HG03432 (cell line): ENCODE data around the gene THAP4.

Experiments used
- ATAC-seq: cut with Tn5 transposase; IDR thresholded peaks from one replicate; pipeline ENCODE4 v1.9.1; 2021; ENCODE audit warnings: mild to moderate bottlenecking, moderate library complexity; ENCODE audit not compliant: unreplicated experiment

The THAP4 gene

GRCh38 chr2:241551998-241552737 is 84.8 kb downstream of the THAP4 start:
- ATAC-seq = no peak

- no peak for ATAC-seq
Observed at GRCh38 chr2:241551599-241551997, 85.4 kb downstream of the THAP4 start.

GRCh38 chr2:241550616-241551580 is 86.1 kb downstream of the THAP4 start:
- ATAC-seq = no peak

DNA sequence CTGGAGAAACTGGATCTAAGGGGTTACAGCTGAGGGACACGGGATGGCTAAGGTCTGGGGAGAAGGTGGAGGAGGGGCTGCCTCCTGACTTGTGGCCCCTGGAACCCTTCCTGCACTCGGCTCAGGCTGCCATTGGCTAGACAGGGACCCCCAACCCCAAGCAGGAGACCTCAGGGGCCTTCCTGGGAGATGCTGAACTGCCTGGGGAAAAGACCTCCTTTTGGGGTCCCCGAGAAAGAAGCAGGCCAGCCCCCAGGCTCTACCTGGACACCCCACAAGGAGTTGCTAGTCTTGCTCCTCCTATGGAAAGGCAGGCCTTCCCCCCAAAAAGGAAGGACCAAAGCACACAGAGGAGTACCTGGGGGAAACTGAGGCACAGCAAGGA is 88.5 kb downstream of the THAP4 start:
- no peak for ATAC-seq

GRCh38 chr2:241547781-241548450 is 89.0 kb downstream of the THAP4 start:
- no peak for ATAC-seq

DNA sequence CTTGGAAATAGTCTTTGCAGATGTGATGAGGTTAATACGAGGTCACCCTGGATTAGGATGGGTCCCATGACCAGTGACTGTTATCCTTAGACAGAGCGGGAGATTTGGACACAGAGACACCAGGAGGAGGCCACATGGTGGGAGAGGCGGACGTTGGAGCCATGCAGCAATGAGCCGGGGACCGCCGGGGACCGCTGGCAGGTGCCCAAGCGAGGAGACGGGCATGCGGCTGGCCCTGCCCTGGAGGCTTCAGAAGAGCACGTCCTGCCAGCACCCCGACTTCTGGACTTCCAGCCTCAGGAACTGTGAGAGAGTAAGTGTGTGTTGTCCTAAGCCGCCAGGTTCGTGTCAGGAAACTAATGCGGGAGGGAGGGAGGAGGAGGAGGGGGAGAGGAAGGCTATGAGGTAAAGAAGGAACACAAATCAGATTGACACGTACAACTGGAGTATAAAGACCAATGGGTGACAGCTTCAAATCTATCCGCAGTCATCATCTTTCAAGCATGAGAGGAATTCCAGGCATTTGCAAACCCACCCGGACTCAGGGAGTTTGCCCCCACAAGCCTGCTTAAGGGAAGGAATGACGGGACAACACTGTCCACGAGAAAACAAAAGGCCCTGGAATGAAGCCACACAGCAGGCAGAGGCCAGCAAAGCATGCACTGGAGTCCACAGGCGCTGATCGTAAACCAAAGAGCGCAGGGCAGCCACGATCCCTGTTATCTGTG is 90.0 kb downstream of the THAP4 start:
- no peak for ATAC-seq

DNA sequence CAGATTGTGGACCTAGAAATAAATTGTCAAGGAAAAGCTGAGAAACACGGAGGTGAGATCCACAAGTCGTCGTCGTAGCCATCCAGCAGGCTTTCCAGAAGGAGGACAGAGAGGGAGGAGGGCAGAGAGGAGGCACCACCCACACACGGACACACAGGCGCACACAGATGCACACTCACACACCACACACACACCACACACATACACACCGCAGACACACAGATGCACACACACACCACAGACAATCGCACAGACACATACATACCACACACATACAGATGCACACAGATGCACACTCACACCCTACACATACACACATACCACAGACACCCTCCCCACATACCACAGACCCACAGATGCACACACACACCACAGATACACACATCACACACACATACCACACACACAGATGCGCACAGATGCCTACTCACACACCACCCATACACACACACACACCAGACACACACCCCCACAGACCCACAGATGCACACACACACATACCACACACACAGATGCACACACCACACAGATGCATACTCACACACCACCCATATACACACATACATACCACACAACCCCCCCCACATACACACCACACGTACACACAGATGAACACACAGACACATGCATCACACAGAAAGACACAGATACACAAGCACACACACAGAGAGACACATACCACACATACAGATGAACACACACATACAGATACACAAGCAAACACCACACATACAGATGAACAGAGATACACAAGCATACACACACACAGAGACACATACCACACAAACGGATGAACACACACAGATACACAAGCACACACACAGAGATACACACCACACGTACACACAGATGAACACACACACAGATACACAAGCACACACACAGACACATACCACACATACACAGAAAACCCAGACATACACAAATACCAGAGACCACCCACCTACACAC is 91.2 kb downstream of the THAP4 start:
- no peak for ATAC-seq

DNA sequence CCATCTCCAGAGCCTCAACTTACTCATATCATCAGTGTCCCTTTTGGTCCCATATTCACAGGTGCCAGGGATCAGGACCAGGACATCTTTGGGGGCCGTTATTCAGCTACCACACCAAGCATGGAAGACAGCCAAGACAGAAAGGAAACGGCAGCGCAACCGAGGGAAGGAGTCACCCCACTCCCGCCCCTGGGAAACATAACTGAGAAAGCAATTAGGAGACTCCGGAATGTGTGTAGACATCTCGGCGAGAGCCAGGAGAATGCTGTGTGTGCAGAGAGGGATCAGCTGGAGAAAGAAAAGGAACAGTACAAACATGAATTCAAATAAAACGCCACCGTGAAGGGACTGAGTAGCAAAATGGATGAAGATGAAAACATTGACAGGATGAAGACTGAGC is 91.9 kb downstream of the THAP4 start:
- no peak for ATAC-seq

DNA sequence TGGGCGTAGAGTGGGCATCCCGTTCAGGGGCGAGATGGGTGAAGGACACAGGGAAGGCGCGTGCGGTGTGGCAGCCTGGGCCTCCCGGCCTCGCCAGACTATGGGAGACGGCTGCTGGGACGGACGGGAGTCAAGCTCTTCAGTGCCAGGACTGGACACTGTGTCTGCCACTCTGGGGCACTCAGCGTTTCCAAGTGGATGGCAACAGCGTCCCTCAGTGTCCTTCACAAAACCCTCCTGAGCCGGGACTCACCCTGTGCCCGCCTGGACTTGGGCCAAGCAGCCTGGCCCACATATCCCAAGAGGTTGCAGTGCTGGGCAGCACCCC is 94.7 kb downstream of the THAP4 start:
- no peak for ATAC-seq

DNA sequence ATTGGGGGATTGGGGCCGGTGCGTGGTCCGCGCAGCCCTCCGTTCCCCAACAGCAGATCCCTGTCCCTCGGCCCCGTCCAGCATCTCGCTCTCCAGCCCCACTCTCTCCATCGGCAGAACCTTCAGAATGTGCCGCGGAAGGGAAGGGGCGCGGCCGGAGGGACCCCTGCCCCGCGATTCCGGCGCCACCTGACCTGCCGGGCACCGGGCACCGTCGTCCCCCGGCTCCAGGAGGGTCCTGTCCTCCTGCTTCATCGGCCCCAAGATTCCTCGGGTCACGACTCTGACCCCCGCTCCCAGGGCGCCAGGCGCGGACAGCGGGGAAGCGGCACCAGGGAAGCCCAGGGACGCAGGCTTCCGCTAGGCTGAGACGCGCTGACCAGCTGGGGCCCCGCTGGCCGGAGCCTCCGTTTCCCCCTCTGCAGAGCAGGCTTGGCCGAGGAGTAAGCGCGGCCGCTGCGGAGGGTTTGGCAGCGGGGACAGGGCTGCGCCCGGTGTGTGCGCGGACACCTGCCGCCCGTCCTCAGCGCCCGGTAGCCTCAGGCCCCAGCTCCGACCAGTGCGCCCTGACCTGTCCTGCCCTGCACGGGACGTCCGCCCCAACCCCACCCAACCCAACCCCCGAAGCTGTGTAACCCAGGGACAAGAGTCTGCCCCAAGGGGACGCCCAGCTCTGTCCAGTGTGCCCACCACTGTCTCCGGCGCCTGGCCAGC is 95.2 kb downstream of the THAP4 start:
- ATAC-seq = no peak

DNA sequence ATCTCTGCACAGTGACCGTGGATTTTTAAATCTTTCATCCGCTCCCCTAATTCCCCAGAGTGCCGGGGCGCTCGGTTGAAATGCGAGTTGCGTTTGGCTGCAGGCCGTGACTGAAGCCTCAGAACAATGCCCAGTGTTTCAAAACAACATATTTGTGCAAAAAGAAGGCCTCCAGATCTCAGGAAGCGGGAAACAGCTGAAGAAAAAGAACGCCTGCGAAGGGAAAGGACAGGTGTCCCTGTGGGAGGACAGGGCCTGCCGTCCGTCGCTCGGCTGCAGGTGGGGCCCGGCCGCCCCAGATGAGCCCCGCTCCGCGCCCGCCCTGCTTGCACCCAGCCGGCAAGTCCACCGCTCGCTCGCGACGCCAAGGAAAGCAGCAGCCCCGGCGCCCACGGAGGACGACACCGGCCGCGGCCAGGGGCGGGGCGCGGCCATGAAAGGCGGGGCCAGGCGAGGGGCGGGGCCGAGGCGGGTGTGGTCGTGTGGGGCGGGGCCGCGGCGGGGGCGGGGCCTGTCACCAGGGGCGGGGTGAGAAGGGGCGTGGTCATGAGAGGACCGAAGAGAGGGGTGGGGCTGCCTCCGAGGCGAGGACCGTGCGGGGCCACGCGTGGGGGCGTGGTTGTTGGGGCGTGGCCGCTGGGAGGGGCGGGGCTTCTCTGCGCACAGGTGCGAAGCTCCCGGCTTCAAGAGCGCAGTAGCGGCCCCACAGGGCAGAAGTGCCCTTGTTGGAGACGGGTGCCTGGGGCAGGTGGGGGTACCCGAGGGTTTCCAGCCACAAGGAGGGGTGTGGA is 96.0 kb downstream of the THAP4 start:
- ATAC-seq = no peak

DNA sequence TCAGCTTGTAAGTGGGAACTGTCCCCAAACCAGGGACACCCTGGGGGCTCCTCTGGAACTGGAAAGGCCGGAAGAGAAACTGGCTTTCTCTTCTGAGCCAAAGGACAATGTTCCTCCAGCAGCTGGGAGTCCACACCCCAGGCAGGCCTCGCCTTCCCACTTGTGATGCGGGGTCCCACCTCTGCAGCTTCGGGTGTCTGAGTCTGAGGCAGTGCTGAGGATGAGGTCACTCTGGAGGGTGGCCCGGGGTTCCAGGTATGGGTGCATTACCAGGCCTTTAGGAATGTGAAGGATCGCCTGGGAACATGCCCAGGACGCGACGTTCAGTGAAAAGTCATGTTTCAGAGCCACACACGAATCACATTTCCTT is 96.6 kb downstream of the THAP4 start:
- ATAC-seq = no peak

GRCh38 chr2:241539616-241540374 is 97.2 kb downstream of the THAP4 start:
- no peak for ATAC-seq

DNA sequence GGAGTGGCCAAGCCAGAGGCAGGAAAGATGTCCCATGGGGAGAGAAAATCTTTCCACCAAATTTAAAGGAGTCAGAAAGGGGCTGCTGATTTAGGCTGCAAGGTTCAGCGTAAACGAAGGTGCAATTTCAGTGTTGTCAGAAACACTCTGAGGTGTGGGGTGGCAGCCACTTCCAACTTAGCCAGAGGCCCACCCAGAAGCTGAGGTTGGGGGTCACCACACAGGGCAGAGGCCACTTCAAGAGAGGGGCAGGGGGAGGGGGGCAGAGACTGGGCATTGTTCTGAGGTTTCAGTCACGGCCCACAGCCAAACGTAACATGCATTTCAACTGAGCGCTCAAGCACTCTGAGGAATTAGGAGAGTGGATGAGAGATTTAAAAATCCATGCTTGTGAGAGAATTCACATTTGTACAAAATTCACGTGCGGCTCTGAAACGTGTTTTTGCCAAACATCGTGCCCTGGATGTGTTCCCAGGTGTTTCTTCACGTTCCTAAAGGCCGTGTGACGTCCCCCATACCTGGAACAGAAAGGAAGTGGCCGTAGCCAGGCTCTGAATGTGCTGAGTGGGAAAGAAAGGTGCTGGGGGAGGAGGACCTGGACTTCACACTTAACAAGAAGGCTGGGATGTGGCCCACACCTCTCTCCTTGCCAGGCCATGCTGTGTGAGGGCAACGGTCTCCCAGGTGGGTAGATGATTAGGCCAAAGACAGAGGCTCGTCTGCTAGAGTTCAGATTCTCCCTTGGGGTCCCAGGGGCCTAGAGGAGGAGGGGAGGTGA is 97.9 kb downstream of the THAP4 start:
- ATAC-seq = no peak

GRCh38 chr2:241535871-241536655 is 100.9 kb downstream of the THAP4 start:
- ATAC-seq = no peak

DNA sequence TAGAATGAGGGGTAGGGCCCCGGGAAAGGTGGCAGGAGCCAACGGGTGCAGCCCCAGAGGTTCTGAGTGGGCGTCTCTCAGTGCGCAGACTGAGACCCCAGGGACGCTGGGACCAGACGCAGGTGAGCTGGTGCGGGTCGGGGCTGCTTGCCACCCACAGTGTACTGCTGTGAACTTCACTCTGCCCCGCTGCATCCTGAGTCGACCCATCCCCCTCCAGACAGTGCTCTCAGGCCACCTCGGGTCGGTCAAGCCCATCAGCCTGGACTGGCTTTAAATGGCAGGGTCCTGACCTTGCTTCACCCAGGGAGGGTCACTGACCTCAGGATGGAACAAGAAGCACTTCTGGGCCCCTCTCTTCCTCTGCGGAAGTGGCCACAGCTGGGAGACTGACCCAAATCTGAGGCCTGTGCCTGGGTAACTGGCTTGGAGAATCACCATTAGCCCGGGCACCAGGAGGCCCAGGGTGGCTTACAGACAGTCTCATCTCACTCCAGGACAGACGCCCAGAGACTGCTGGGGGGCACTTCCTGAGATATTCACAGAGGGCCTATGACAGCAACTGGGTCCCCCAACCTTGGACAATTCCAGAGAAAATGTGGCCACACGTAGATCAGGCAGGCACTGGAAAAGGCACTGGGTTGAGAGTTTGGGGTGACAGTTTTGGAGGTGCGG is 102.1 kb downstream of the THAP4 start:
- no peak for ATAC-seq
